Measurements from ENCODE around the gene TPBGL. TPM values are rescaled to one million over a fixed set of nuclear protein-coding genes. Genes with fewer than 3 reads are reported as not detected.

The TPBGL gene
- total RNA-seq, 2 donors from 2014 or later, result 0.26 to 0.40 TPM

- Mint-ChIP-seq H3K9me3 (no peaks in the 10 kb centered on the region), H3K27ac (no peak overlapping the region), H3K4me3 (no peak overlapping the region), H3K4me1 (no peaks in the 10 kb centered on the region), H3K36me3 (ENCODE audit: low read depth) (no peaks in the 10 kb centered on the region), H3K27me3 (peaks cover 7% of the 10 kb centered on the region)
- ATAC-seq (replicated peaks), result no peak
These were observed 37.4 kb upstream of the TPBGL start for GRCh38 chr11:75203138-75203537.

DNA sequence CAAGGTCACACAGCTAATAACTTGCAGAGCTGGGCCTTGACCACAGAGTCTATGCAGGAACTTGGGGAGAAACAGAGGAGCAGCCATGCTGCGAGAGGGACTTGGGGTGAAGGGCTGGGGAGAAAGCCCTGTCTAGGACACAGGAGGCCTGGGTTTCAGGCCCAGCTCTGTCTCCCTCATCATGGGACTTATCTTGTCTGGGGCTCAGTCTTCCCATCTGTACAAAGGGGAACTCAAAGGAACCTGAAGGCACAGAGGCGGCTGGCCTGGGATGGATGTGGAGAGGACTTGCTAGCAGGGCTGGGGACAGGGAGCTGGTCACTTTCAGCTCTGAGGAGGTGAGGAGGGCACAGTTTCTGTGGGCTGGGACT, 36.9 kb upstream of the TPBGL start:
- ATAC-seq (replicated peaks), result no peak
- Mint-ChIP-seq H3K4me3 (no peak overlapping the region), H3K4me1 (no peaks in the 10 kb centered on the region), H3K27ac (no peak overlapping the region), H3K9me3 (no peaks in the 10 kb centered on the region), H3K36me3 (ENCODE audit: low read depth) (no peaks in the 10 kb centered on the region), H3K27me3 (peaks cover 7% of the 10 kb centered on the region)

DNA sequence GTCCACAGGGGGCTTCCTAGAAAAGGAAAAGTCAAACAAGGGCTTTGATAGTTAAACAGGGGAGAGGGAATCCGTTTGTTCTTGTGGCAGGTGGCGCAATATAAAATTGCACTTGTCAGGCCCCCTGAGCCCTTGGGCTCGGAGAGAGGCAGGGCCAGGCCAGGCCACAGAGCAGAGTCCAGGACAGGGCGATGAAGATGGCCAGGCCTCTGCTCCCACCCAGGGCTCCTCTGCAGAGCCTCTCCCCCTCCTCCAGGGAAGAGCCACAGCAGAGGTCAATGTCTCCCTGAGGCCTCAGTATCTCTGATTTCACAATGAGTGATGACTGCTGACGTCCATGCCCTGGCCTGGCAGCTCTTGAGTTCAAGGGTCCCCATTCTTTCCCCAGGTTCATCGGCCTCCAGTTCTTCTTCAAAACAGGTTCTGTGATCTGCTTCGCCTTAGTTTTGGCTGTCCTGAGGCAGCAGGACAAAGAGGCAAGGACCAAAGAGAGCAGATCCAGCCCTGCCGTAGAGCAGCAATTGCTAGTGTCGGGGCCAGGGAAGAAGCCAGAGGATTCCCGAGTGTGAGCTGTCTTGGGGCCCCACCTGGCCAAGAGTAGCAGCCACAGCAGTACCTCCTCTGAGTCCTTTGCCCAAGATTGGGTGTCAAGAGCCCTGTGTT, 36.4 kb upstream of the TPBGL start:
- no peak overlapping the region for H3K27ac Mint-ChIP-seq
- H3K9me3 Mint-ChIP-seq, result no peaks in the 10 kb centered on the region
- no peak overlapping the region for H3K4me3 Mint-ChIP-seq
- peaks cover 7% of the 10 kb centered on the region for H3K27me3 Mint-ChIP-seq
- no peaks in the 10 kb centered on the region for H3K36me3 Mint-ChIP-seq (ENCODE audit: low read depth)
- no peaks in the 10 kb centered on the region for H3K4me1 Mint-ChIP-seq
- ATAC-seq (replicated peaks), result no peak

GRCh38 chr11:75204685-75205563, 35.6 kb upstream of the TPBGL start:
- peak; percentile 99 for ATAC-seq (replicated peaks)
- no peak overlapping the region for H3K27ac Mint-ChIP-seq
- no peaks in the 10 kb centered on the region for H3K36me3 Mint-ChIP-seq (ENCODE audit: low read depth)
- no peaks in the 10 kb centered on the region for H3K9me3 Mint-ChIP-seq
- H3K4me3 Mint-ChIP-seq, result no peak overlapping the region
- peaks cover 7% of the 10 kb centered on the region for H3K27me3 Mint-ChIP-seq
- H3K4me1 Mint-ChIP-seq, result no peaks in the 10 kb centered on the region

- Mint-ChIP-seq H3K4me1 (no peaks in the 10 kb centered on the region), H3K9me3 (no peaks in the 10 kb centered on the region), H3K27ac (no peak overlapping the region), H3K36me3 (ENCODE audit: low read depth) (no peaks in the 10 kb centered on the region), H3K4me3 (no peak overlapping the region), H3K27me3 (peaks cover 7% of the 10 kb centered on the region)
- ATAC-seq (replicated peaks), result no peak
These were observed 35.0 kb upstream of the TPBGL start for GRCh38 chr11:75205564-75206020.

GRCh38 chr11:75208446-75208845, 32.1 kb upstream of the TPBGL start:
- Mint-ChIP-seq H3K27ac (no peak overlapping the region), H3K27me3 (peaks cover 15% of the 10 kb centered on the region), H3K4me3 (no peak overlapping the region), H3K4me1 (no peaks in the 10 kb centered on the region), H3K36me3 (ENCODE audit: low read depth) (no peaks in the 10 kb centered on the region), H3K9me3 (no peaks in the 10 kb centered on the region)
- no peak for ATAC-seq (replicated peaks)

DNA sequence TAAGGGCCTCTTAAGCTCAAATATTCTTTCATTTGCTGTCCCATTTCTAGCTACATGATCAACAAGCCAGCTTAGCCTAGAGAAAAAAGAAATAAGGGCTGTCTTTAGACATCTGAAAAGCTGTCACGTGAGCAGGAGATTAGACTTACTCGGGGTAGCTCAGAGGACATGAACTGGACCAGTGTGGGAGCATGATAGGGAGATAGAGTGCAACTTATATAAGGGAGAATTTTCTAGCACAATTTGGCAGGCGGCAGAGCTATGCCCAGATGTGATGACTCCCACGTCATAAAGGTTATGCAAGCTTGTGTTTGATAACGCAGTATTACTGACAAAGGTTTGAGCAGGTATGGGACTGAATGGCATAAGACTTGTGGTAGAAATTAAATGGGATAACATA, 28.2 kb upstream of the TPBGL start:
- Mint-ChIP-seq H3K27ac (no peak overlapping the region), H3K36me3 (ENCODE audit: low read depth) (no peaks in the 10 kb centered on the region), H3K27me3 (peaks cover 16% of the 10 kb centered on the region), H3K4me1 (no peaks in the 10 kb centered on the region), H3K4me3 (no peak overlapping the region), H3K9me3 (no peaks in the 10 kb centered on the region)
- no peak for ATAC-seq (replicated peaks)

GRCh38 chr11:75214411-75214821, 26.2 kb upstream of the TPBGL start:
- peaks cover 22% of the 10 kb centered on the region for H3K27me3 Mint-ChIP-seq
- no peak overlapping the region for H3K27ac Mint-ChIP-seq
- no peak overlapping the region for H3K4me3 Mint-ChIP-seq
- H3K4me1 Mint-ChIP-seq, result no peaks in the 10 kb centered on the region
- no peaks in the 10 kb centered on the region for H3K9me3 Mint-ChIP-seq
- H3K36me3 Mint-ChIP-seq (ENCODE audit: low read depth), result no peaks in the 10 kb centered on the region
- peak; percentile 60 for ATAC-seq (replicated peaks)

GRCh38 chr11:75214843-75215242, 25.7 kb upstream of the TPBGL start:
- no peaks in the 10 kb centered on the region for H3K9me3 Mint-ChIP-seq
- no peaks in the 10 kb centered on the region for H3K4me1 Mint-ChIP-seq
- peaks cover 22% of the 10 kb centered on the region for H3K27me3 Mint-ChIP-seq
- no peaks in the 10 kb centered on the region for H3K36me3 Mint-ChIP-seq (ENCODE audit: low read depth)
- no peak overlapping the region for H3K27ac Mint-ChIP-seq
- ATAC-seq (replicated peaks), result no peak
- no peak overlapping the region for H3K4me3 Mint-ChIP-seq

DNA sequence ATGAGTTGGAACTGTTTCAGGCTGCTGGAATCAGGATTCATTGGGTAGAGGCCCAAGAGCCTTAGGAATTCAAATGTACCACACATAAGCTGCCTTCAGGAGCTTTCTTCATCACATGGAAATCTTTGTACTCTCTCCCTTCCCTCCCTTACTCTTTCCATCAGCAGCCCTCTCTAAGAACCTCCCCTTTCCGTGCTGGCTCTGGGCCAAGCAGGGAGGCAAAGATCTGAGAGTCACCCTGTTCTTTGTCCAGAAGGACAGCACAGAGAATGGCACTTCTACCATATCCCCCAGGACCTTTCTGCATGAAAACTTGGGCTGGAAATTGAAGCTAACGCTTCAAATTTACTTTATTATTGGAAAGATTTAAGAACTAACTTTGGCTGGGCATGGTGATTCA, 20.7 kb upstream of the TPBGL start:
- Mint-ChIP-seq H3K4me3 (no peak overlapping the region), H3K27me3 (peaks cover 16% of the 10 kb centered on the region), H3K27ac (no peak overlapping the region), H3K36me3 (ENCODE audit: low read depth) (no peaks in the 10 kb centered on the region), H3K9me3 (no peaks in the 10 kb centered on the region), H3K4me1 (no peaks in the 10 kb centered on the region)
- no peak for ATAC-seq (replicated peaks)

GRCh38 chr11:75223954-75224643, 16.5 kb upstream of the TPBGL start:
- no peak for ATAC-seq (replicated peaks)
- Mint-ChIP-seq H3K27ac (no peak overlapping the region), H3K36me3 (ENCODE audit: low read depth) (no peaks in the 10 kb centered on the region), H3K9me3 (no peaks in the 10 kb centered on the region), H3K4me3 (no peak overlapping the region), H3K4me1 (no peaks in the 10 kb centered on the region), H3K27me3 (peaks cover 7% of the 10 kb centered on the region)

GRCh38 chr11:75225794-75226193, 14.8 kb upstream of the TPBGL start:
- H3K36me3 Mint-ChIP-seq (ENCODE audit: low read depth), result no peaks in the 10 kb centered on the region
- no peaks in the 10 kb centered on the region for H3K4me1 Mint-ChIP-seq
- no peaks in the 10 kb centered on the region for H3K9me3 Mint-ChIP-seq

GRCh38 chr11:75229466-75229865, 11.1 kb upstream of the TPBGL start:
- H3K4me3 Mint-ChIP-seq, result no peak overlapping the region
- ATAC-seq (replicated peaks), result no peak

More at GRCh38 chr11:75225794-75226193, 14.8 kb upstream of the TPBGL start:
- Mint-ChIP-seq H3K4me3 (no peak overlapping the region), H3K27ac (peak overlapping the region; percentile 72), H3K27me3 (peaks cover 7% of the 10 kb centered on the region)
- ATAC-seq (replicated peaks), result no peak

DNA sequence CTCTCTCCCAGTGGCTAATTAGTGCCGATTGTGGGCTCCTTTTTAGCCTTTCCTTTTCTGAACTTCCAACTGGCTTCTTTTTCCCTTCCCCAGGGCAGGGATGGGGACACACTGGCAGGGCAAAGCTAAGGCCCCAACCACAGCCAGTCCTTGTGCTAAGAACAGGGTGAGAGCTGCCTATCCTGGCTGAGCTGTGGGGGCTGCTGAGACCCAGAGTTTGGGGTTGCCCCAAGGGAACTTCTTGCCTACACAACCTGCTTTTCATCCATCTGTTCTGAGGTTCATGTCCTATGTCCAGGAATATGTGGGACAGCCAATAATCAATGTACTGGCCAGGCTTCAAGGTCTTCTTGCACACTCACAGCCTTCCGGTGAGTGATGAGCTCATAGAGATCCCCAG, 10.0 kb upstream of the TPBGL start:
- Mint-ChIP-seq H3K27ac (no peak overlapping the region), H3K4me3 (no peak overlapping the region)

More at GRCh38 chr11:75229466-75229865, 11.1 kb upstream of the TPBGL start:
- H3K27me3 Mint-ChIP-seq, result peaks cover 12% of the 10 kb centered on the region
- H3K27ac Mint-ChIP-seq, result no peak overlapping the region
- peaks cover 4% of the 10 kb centered on the region for H3K4me1 Mint-ChIP-seq
- no peaks in the 10 kb centered on the region for H3K36me3 Mint-ChIP-seq (ENCODE audit: low read depth)
- peaks cover 4% of the 10 kb centered on the region for H3K9me3 Mint-ChIP-seq

More for the DNA sequence above, 10.0 kb upstream of the TPBGL start:
- ATAC-seq (replicated peaks), result no peak
- Mint-ChIP-seq H3K36me3 (ENCODE audit: low read depth) (no peaks in the 10 kb centered on the region), H3K9me3 (peaks cover 4% of the 10 kb centered on the region), H3K27me3 (peaks cover 5% of the 10 kb centered on the region), H3K4me1 (peaks cover 4% of the 10 kb centered on the region)
